OCI-LY7 (cell line): Measurements from ENCODE around the gene SRBD1.

Experiments
- CTCF ChIP-seq: fragments of 200-600 bp; sonication (generic); conservative IDR thresholded peaks from 2 replicates; pipeline ENCODE4 v1.5.1; 2014; ENCODE audit warnings: mild to moderate bottlenecking, antibody characterized with exemption, low read length, moderate library complexity, mixed read lengths
- EZH2phosphoT487 ChIP-seq: fragments of 200-600 bp; sonication (generic); IDR thresholded peaks from 2 replicates; pipeline ENCODE4 v1.6.1; 2018; ENCODE audit warnings: low read depth, borderline replicate concordance, mild to moderate bottlenecking, mixed run types, antibody characterized with exemption, low read length, moderate library complexity, mixed read lengths

DNA sequence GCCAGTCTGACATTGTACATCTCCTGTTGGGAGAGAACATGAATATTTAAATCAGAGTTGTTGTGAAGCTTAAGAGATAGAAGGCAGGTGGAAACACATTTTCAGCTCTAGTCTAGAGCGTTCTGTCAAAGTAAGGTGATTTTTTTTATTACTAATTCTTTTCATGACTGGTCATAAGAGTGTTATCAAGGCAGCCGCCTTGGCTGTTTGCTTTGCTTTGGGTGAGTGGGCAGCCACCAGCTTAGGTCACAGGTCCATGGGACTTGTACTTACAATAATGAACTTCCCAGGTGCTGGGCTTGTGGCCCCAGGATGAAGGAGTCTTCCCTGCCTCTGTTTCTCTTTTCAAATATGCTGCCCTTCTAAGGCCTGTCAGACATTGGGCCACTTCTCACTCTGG lies 256.3 kb downstream of the SRBD1 start:
- TF ChIP-seq CTCF (no peak), EZH2phosphoT487 (no peak)
